Type B pancreatic cell (in vitro differentiated cells): ENCODE data around the gene OR2V2. TPM values are rescaled to one million over a fixed set of nuclear protein-coding genes. Genes with fewer than 3 reads are reported as not detected.
"Not testable (repeated sequence)": the region's sequence is repeated elsewhere in the genome, so short reads cannot be mapped to it uniquely, and the experiment has no call there.

Experiments used
- DNase-seq: peaks from one replicate; pipeline ENCODE4 v3.0.0; 2021; ENCODE audit warnings: mixed read lengths; ENCODE audit not compliant: unreplicated experiment; ENCODE audit errors: extremely low spot score
- H3K27ac Mint-ChIP-seq: 2 replicates; pipeline ENCODE4 v1.8.0; 2021; ENCODE audit warnings: mild to moderate bottlenecking, mixed read lengths
- H3K27me3 Mint-ChIP-seq: 2 replicates; pipeline ENCODE4 v1.8.0; 2021; ENCODE audit warnings: mixed read lengths
- H3K36me3 Mint-ChIP-seq: 2 replicates; pipeline ENCODE4 v1.8.0; 2021; ENCODE audit warnings: mixed read lengths
- H3K4me1 Mint-ChIP-seq: one replicate; pipeline ENCODE4 v1.8.0; 2021; ENCODE audit warnings: mixed read lengths; ENCODE audit not compliant: unreplicated experiment
- H3K4me3 Mint-ChIP-seq: 2 replicates; pipeline ENCODE4 v1.8.0; 2021; ENCODE audit warnings: mild to moderate bottlenecking, mixed read lengths
- H3K9me3 Mint-ChIP-seq: 2 replicates; pipeline ENCODE4 v1.8.0; 2021; ENCODE audit warnings: mixed read lengths
- total RNA-seq: library from RNA; stranded (reverse); gene quantifications from 2 replicates; pipeline ENCODE4 v1.2.1, GENCODE V29; 2021; ENCODE audit warnings: low replicate concordance
- TF ChIP-seq, protein P1 (sequence below): fragments of 200-600 bp; sonication (generic); conservative IDR thresholded peaks from 2 replicates; pipeline ENCODE4 v1.5.0; 2021; ENCODE audit warnings: antibody characterized with exemption, mild to moderate bottlenecking

The OR2V2 gene
- total RNA-seq, 1 donor from 2014 or later = not detected

DNA sequence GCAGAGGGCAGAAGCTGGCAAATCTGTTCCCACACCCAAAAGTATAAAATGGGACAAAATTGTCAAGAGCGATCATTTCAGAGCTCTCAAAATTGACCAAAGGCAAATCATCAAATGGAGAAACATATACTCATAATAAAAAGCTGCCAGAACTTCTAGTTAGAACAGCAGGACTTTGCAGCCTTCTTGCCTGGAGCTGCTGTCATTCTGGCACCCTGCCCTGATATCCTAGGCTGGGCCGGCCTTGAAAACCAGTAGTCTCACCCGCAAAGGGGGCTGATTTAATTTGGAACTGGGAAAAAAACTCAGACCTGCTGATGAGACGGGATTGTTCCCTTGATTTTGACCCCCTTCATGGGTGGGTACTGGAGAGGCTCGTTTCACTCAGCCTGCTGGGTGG lies 34.9 kb upstream of the OR2V2 start:
- Mint-ChIP-seq H3K36me3 (no peaks in the 10 kb centered on the region), H3K4me3 (no peak overlapping the region), H3K27me3 (peaks cover 96% of the 10 kb centered on the region), H3K27ac (no peak overlapping the region), H3K4me1 (no peaks in the 10 kb centered on the region), H3K9me3 (no peaks in the 10 kb centered on the region)
- DNase-seq = no peak
- TF ChIP-seq, protein P1, sequence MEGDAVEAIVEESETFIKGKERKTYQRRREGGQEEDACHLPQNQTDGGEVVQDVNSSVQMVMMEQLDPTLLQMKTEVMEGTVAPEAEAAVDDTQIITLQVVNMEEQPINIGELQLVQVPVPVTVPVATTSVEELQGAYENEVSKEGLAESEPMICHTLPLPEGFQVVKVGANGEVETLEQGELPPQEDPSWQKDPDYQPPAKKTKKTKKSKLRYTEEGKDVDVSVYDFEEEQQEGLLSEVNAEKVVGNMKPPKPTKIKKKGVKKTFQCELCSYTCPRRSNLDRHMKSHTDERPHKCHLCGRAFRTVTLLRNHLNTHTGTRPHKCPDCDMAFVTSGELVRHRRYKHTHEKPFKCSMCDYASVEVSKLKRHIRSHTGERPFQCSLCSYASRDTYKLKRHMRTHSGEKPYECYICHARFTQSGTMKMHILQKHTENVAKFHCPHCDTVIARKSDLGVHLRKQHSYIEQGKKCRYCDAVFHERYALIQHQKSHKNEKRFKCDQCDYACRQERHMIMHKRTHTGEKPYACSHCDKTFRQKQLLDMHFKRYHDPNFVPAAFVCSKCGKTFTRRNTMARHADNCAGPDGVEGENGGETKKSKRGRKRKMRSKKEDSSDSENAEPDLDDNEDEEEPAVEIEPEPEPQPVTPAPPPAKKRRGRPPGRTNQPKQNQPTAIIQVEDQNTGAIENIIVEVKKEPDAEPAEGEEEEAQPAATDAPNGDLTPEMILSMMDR = no peak

DNA sequence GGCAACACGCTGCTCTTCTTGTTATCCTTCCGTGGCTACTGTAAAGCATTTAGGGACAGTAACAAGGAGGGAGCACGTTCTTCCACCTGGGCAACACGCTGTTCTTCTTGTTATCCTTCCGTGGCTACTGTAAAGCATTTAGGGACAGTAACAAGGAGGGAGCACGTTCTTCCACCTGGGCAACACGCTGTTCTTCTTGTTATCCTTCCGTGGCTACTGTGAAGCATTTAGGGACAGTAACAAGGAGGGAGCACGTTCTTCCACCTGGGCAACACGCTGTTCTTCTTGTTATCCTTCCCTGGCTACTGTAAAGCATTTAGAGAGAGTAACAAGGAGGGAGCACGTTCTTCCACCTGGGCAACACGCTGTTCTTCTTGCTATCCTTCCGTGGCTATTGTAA lies 33.8 kb upstream of the OR2V2 start:
- not testable (repeated sequence) for H3K9me3 Mint-ChIP-seq, H3K36me3 Mint-ChIP-seq, H3K27ac Mint-ChIP-seq, DNase-seq, H3K4me1 Mint-ChIP-seq, H3K4me3 Mint-ChIP-seq
- peaks cover 96% of the 10 kb centered on the region for H3K27me3 Mint-ChIP-seq

DNA sequence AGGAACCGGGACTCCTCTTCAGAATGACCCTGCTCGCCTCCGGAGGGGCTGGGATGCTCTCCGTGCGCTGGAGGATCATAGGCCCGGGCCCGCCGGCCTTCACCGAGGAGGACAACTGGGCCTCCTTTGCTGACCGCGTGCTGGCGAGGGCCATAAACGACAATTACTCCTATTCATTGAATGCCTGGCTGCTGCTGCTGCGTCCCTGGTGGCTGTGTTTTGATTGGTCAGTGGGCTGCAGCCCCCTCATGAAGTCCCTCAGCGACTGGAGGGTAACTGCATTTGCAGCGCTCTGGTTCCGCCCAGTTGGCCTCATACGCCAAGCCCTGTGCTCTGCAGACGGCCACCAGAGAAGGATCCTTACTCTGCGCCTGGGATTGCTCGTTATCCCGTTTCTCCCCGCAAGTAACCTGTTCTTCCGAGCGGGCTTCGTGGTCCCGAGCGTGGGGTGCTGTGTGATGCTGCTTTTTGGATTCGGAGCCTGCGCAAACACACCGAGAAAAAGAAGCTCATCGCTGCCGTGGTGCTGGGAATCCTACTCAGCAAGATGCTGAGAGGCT lies 33.0 kb upstream of the OR2V2 start:
- DNase-seq = no peak
- H3K4me3 Mint-ChIP-seq = peak overlapping the region; percentile 52
- H3K36me3 Mint-ChIP-seq = no peaks in the 10 kb centered on the region
- peaks cover 96% of the 10 kb centered on the region for H3K27me3 Mint-ChIP-seq
- H3K4me1 Mint-ChIP-seq = no peaks in the 10 kb centered on the region
- no peaks in the 10 kb centered on the region for H3K9me3 Mint-ChIP-seq
- H3K27ac Mint-ChIP-seq = no peak overlapping the region
- TF ChIP-seq, protein P1 = no peak

DNA sequence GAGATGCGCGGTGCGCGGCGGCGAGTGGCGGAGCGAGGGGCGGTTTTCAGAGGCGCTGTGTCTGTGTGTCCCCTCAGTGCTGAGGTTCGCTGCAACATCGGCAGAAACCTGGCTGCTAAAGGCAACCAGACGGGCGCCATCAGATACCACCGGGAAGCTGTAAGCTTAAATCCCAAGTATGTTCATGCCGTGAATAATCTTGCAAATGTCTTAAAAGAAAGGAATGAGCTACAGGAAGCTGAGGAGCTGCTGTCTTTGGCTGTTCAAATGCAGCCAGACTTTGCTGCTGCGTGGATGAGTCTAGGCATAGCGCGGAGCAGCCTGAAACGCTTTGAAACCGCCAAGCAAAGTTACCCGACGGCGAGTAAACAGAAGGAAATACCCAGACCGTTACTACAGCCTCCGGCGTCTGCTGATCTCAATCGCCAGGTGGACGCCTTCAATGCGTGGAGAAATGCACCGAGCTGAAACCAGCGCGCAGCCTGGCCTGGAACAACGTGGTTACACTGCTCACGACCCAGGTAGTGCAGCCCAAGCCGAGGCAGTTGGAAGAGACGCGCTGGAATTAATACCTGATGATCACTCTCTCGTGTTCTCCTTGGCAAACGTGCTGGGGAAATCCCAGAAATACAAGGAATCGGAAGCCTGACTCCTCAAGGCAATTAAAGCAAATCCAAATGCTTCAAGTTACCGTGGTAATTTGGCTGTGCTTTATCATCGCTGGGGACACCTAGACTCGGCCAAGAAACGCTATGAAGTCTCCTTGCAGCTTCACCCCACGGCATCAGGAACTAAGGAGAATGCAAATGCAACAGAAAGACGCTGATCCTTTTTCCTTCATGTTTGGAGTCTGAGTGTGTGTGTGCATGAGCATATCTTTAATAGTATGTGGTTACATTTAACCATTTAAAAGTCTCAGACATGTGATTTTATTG lies 32.3 kb upstream of the OR2V2 start:
- DNase-seq = no peak
- Mint-ChIP-seq H3K27ac (no peak overlapping the region), H3K36me3 (no peaks in the 10 kb centered on the region), H3K4me3 (peak overlapping the region; percentile 52), H3K27me3 (peaks cover 96% of the 10 kb centered on the region), H3K4me1 (no peaks in the 10 kb centered on the region), H3K9me3 (no peaks in the 10 kb centered on the region)
- TF ChIP-seq, protein P1 = no peak

DNA sequence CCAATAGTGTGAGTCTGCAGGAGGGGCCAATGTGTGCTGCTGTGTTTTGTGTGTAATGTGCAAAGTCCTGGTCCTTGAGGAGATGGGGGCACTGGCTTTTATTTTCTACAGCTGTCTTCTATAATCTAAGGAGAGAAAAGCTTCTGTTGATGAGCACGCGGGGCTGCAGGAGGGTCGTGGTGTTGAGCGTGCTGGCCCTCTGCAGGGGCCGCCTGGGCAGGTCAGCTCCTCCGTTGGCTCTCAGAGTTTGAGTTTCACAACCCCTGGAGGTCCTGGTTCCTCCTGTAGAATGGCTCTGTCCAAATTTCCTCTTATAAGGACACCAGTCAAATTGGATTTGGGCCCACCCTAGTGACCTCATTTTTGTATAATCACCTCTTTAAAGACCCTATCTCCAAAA lies 29.0 kb upstream of the OR2V2 start:
- no peak for DNase-seq
- Mint-ChIP-seq H3K4me3 (no peak overlapping the region), H3K9me3 (no peaks in the 10 kb centered on the region), H3K27me3 (peaks cover 92% of the 10 kb centered on the region), H3K36me3 (no peaks in the 10 kb centered on the region), H3K4me1 (no peaks in the 10 kb centered on the region), H3K27ac (no peak overlapping the region)
- TF ChIP-seq, protein P1 = no peak

DNA sequence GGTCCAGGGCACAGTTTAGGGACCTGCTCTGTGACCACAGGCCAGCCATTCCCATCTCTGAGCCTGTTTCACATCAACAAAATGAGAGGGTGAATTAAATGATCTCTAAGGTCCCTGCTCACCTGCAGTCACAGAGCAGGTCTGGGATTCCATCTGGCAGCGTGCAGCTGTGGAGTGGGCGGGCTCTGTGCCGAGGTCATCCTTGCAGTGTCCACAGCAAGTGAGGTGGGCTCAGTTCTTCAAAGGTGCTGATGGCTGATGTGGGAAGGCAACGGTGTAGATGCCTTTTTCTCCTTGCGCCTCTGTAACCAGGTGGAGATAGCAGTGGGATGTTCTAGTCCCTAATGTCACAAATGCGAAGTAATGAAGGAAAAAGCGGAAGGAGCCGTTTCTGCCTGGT lies 28.3 kb upstream of the OR2V2 start:
- H3K27ac Mint-ChIP-seq = no peak overlapping the region
- no peak overlapping the region for H3K4me3 Mint-ChIP-seq
- no peaks in the 10 kb centered on the region for H3K36me3 Mint-ChIP-seq
- DNase-seq = no peak
- H3K9me3 Mint-ChIP-seq = no peaks in the 10 kb centered on the region
- peaks cover 94% of the 10 kb centered on the region for H3K27me3 Mint-ChIP-seq
- TF ChIP-seq, protein P1 = no peak
- H3K4me1 Mint-ChIP-seq = no peaks in the 10 kb centered on the region
